ENCODE results near the gene PLD2.

The PLD2 gene

DNA sequence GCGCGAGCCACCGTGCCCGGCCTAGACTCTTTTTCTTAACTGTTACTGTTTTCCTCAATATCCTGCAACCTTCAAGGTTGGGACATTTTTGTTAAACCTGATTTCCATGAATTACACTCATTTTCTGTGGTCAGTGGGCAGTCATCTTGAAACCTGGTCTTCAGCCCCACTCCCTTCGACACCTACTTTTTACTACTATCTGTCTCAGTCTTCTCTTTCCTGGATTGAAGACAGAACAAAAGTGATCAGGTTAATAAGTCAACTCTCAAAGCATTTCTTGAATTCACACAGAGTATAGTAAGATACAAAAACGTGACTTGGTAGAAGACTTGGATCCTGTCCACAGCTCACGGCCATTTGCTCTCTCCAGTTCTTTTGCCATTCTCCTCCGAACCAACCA is 32.3 kb downstream of the PLD2 start:
- FAIRE-seq = no peak
- TF ChIP-seq POLR2A (IDR thresholded peaks at IDR 0.05; ENCODE audit: low read depth, low read length) (no peak), POLR2AphosphoS5 (IDR thresholded peaks at IDR 0.05; ENCODE audit: low read depth, low read length) (no peak), TAF1 (IDR thresholded peaks at IDR 0.05; ENCODE audit: borderline replicate concordance, low read depth, low read length) (no peak)
- no peak for DNase-seq (ENCODE audit: insufficient read length)

DNA sequence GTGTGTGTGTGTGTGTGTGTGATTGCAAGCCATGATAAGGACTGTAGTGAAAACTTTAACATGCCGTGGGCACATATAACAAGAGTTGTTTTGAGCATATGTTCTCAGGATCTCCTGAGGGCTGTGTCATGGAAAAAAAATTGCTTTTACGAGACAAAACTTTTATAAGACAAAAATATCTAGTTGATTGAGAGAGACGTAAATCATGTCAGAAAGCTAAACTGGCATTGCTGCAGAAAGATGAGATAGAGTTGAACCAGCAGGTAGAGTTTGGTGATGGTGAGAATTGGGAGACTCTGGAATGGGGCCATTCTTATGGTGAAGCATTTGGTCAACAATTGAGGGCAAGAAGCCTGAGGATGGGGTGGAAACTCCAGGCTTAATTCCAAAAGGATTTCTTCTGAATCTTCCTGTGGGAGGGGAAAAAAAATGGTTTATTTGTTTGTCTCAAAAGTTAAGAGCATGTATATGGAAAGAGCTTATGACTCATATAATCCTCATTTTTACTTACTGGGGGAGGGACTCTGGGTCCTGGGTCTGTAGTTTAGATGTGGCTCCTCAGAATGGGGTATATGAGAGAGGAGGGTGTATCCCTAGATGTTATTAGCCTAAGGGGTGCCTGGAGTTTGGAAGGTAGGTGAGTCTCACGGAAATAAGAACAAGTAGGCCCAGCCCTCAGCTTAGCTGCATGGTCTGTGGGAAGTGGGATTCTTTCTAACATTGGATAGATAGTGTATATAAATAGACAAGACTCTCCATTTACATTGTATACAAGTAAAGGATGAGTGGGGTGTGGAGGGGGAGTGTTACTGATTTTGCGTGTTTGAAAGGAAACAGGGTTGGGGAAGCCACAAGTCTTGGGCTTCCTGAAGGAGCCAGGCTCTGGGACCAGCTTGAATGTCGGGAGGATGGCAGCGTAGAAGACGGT is 33.3 kb downstream of the PLD2 start:
- FAIRE-seq = no peak
- no peak for DNase-seq (ENCODE audit: insufficient read length)
- TF ChIP-seq POLR2A (IDR thresholded peaks at IDR 0.05; ENCODE audit: low read depth, low read length) = no peak
- no peak for TF ChIP-seq POLR2AphosphoS5 (IDR thresholded peaks at IDR 0.05; ENCODE audit: low read depth, low read length)
- no peak for TF ChIP-seq TAF1 (IDR thresholded peaks at IDR 0.05; ENCODE audit: borderline replicate concordance, low read depth, low read length)

DNA sequence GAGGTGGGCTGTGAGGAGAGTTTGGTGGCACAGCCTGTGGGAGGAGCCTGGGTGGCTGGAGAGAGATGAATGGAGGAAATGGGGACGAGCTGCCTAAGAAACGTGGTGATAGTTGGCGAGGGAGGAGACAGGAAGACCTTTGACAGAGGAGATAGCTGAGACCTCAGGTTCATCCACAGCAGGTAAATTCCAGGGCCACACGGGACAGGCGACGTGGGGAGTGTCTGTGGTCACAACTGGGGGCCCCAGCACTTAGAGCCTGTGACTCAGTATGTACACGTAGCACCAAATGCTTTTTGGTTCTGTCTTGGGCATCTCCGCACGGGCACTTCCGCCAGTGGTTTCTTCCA is 33.9 kb downstream of the PLD2 start:
- FAIRE-seq (no peak), DNase-seq (ENCODE audit: insufficient read length) (no peak)
- TF ChIP-seq POLR2AphosphoS5 (IDR thresholded peaks at IDR 0.05; ENCODE audit: low read depth, low read length) (no peak), TAF1 (IDR thresholded peaks at IDR 0.05; ENCODE audit: borderline replicate concordance, low read depth, low read length) (no peak), POLR2A (IDR thresholded peaks at IDR 0.05; ENCODE audit: low read depth, low read length) (no peak)

DNA sequence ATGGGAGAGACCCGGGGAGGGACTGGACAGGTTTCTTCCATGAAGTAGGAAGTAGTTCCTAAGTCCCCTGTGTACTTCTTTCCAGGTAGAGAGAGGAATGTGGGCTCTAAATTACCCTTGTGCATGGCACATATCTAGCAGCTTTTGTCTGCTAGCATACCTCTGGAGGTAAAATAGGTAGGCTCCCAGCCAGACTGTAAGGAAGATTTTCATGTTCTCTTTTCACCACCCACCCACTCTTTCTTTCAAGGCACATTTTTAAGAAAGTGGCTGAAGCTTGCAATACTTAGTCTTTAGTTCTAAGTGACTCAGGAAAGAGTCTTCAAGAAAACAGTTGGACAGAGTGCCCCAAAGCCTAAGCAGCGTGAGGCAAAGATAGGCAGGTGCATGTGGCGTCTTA is 35.4 kb downstream of the PLD2 start:
- DNase-seq (ENCODE audit: insufficient read length) = no peak
- TF ChIP-seq POLR2AphosphoS5 (IDR thresholded peaks at IDR 0.05; ENCODE audit: low read depth, low read length) = no peak
- TF ChIP-seq TAF1 (IDR thresholded peaks at IDR 0.05; ENCODE audit: borderline replicate concordance, low read depth, low read length) = no peak
- no peak for TF ChIP-seq POLR2A (IDR thresholded peaks at IDR 0.05; ENCODE audit: low read depth, low read length)
- FAIRE-seq = no peak

DNA sequence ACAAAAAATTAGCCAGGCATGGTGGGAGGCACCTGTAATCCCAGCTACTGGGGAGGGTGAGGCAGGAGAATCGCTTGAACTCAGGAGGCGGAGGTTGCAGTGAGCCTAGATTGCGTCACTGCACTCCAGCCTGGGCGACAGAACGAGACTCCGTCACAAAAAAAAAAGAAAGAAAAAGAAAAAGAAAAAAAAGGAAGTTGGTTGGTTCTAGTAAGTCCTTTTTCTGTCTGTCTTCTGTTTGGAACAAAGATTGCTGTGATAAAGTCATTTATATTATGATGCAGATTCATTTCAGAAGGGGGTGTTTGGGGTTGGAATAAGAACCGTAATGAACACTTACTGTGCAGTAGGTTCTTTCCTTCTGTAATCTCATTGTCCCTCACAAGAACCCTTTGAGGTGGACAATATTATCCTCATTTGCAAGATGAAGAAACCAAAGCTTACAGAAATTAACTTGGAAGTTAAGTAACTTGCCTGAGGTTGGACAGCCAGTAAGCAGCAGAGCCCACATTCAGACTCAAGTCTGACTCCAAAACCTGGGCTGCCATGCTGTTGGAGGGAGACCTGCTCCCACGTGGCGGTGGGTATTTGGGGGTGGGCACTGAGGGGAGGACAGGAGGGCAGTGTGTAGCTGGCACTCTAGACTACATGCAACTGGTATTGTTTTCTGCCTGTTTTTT is 36.5 kb downstream of the PLD2 start:
- TF ChIP-seq TAF1 (IDR thresholded peaks at IDR 0.05; ENCODE audit: borderline replicate concordance, low read depth, low read length) (no peak), POLR2A (IDR thresholded peaks at IDR 0.05; ENCODE audit: low read depth, low read length) (no peak), POLR2AphosphoS5 (IDR thresholded peaks at IDR 0.05; ENCODE audit: low read depth, low read length) (no peak)
- no peak for DNase-seq (ENCODE audit: insufficient read length)
- FAIRE-seq = no peak

DNA sequence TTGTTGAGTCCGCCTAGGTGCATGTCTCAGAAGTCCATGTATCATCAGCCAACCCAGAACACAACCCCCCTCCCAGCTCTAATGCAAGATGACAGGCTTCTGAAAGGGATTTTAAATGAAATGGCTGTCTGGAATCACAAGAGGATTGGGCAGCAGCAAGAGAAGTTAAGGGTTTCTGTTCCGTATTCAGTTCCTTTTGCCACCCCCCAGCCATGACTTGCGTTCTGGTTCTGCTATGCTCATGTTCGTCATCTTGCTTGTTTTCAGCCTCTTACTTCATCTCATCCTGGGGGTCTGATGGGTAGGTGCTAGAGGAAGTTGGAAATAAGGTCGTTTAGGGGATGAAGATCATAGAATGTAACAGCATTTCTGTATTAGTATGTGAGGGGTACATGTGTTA is 38.2 kb downstream of the PLD2 start:
- FAIRE-seq (no peak), DNase-seq (ENCODE audit: insufficient read length) (no peak)
- TF ChIP-seq POLR2A (IDR thresholded peaks at IDR 0.05; ENCODE audit: low read depth, low read length) = no peak
- no peak for TF ChIP-seq POLR2AphosphoS5 (IDR thresholded peaks at IDR 0.05; ENCODE audit: low read depth, low read length)
- no peak for TF ChIP-seq TAF1 (IDR thresholded peaks at IDR 0.05; ENCODE audit: borderline replicate concordance, low read depth, low read length)

DNA sequence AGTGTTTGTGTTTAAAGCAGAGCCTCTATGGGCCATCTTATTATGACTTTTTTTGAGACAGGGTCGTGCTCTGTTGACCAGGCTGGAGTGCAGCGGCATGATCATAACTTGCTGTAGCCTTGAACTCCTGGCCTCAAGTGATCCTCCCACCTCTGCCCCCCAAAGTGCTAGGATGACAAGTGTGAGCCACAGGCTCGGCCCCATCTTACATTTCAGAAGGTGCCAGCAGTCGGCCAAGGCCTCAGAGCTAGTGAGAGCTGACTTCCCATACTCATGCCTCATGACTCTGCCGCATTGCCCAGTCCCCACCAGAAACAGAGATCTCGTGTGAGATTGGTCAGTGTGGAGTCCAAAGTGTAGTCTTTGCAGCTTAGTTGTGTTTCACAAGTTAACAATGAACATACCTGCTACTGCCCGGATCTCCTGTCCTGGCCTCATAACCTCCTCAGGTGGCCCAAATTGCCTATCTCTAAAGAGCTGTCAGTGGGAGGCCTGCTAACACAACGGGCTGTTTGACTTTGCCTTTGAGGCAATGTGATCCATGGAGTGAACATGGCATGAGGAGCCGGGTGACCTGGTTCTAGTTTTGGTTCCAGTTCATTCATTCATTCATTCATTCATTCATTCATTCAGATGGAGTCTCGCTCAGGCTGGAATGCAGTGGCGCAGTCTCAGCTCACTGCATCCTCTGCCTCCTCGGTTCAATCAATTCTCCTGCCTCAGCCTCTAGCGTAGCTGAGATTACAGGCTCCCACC is 39.9 kb downstream of the PLD2 start:
- TF ChIP-seq POLR2A (IDR thresholded peaks at IDR 0.05; ENCODE audit: low read depth, low read length) = no peak
- no peak for TF ChIP-seq TAF1 (IDR thresholded peaks at IDR 0.05; ENCODE audit: borderline replicate concordance, low read depth, low read length)
- TF ChIP-seq POLR2AphosphoS5 (IDR thresholded peaks at IDR 0.05; ENCODE audit: low read depth, low read length) = no peak
- FAIRE-seq (no peak), DNase-seq (ENCODE audit: insufficient read length) (no peak)

DNA sequence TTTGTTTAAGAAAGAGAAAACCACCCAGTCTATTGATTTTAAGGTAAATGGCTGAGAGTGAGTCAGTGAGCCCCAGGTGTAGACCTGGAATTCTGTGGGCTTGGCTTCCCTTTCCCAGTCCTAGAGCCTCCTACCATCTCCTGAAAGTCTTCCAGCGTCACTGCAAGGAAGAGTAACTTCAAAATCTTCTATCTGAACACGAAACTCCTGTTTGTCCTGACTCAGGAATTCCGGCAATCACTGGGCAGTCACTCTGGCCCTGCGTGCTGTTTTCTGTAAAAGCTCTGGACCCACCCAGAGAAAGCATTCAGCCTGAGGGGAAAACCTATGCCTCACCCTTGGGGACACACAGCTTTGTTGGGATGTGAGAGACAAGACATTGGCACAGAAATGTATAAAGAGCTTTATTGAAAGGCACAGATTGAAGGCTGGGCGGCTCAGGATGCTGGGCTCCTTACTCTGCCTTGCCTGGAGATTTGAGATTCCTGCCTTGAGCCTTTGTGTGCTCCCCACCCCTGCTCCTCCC is 42.1 kb downstream of the PLD2 start:
- TF ChIP-seq TAF1 (IDR thresholded peaks at IDR 0.05; ENCODE audit: borderline replicate concordance, low read depth, low read length) (no peak), POLR2AphosphoS5 (IDR thresholded peaks at IDR 0.05; ENCODE audit: low read depth, low read length) (no peak), POLR2A (IDR thresholded peaks at IDR 0.05; ENCODE audit: low read depth, low read length) (no peak)
- FAIRE-seq (no peak), DNase-seq (ENCODE audit: insufficient read length) (no peak)

DNA sequence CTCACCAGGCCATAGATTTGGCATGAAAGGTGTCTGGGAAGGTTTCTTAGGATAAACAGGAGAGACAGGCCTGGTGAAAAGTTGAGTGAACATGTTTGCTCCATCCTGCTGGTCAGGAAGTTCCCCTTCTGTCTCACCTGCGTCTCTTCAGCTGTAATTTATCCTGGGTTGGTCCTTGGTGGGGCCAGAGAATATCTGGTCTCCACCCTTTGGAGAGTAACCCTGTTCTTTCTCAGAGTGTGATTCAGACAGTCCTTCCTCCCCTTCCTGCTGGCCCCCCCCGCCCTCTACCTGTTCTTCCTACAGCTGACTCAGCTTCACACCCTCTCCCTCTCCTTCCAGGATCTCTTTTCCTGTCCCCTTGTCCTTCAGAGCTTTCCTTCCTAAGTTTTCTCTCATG is 43.3 kb downstream of the PLD2 start:
- no peak for DNase-seq (ENCODE audit: insufficient read length)
- TF ChIP-seq POLR2AphosphoS5 (IDR thresholded peaks at IDR 0.05; ENCODE audit: low read depth, low read length) (no peak), TAF1 (IDR thresholded peaks at IDR 0.05; ENCODE audit: borderline replicate concordance, low read depth, low read length) (no peak), POLR2A (IDR thresholded peaks at IDR 0.05; ENCODE audit: low read depth, low read length) (no peak)
- no peak for FAIRE-seq

DNA sequence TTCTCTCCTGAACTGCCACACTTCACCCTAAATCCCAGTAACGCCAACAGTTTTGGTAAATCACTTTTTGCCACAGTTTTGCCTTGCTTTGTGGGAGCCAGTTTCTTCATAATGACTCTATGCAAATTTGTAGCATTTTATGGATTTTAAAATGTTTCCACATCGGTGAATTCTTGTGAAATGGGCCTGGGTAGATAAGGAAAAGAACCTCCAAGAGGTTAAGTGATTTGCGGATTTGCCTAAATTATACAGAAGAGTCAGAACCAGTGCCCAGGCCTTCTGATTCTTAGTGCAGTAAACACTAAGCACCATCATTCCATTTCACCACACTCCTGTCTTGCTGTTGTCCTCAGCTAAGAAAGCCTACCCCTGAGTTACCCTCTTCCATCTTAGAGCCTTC is 44.1 kb downstream of the PLD2 start:
- FAIRE-seq (no peak), DNase-seq (ENCODE audit: insufficient read length) (no peak)
- no peak for TF ChIP-seq POLR2A (IDR thresholded peaks at IDR 0.05; ENCODE audit: low read depth, low read length)
- no peak for TF ChIP-seq TAF1 (IDR thresholded peaks at IDR 0.05; ENCODE audit: borderline replicate concordance, low read depth, low read length)
- no peak for TF ChIP-seq POLR2AphosphoS5 (IDR thresholded peaks at IDR 0.05; ENCODE audit: low read depth, low read length)

DNA sequence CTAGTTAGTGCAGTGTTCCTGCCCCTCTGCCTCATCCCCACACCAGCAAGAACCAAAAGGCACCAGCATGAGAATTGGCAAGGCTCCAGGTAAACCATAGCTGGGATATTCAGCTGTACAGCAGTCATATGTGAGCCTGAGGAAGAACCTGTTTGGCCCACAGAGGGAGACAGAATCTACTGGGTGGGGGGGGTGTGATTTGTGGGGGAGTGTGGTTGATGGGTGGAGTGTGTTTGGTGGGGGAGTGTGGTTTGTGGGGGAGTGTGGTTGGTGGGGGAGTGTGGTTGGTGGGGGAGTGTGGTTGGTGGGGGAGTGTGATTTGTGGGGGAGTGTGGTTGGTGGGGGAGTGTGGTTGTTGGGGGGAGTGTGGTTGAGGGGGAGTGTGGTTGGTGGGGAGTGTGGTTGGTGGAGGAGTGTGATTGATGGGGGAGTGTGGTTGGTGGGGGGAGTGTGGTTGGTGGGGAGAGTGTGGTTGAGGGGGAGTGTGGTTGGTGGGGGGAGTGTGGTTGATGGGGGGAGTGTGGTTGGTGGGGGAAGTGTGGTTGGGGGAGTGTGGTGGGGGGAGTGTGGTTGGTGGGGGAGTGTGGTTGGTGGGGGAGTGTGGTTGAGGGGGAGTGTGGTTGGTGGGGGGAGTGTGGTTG is 45.7 kb downstream of the PLD2 start:
- TF ChIP-seq POLR2A (IDR thresholded peaks at IDR 0.05; ENCODE audit: low read depth, low read length) (no peak), POLR2AphosphoS5 (IDR thresholded peaks at IDR 0.05; ENCODE audit: low read depth, low read length) (no peak), TAF1 (IDR thresholded peaks at IDR 0.05; ENCODE audit: borderline replicate concordance, low read depth, low read length) (no peak)
- DNase-seq (ENCODE audit: insufficient read length) (no peak), FAIRE-seq (peak; percentile 42)
